HG03196 (cell line): Measurements from ENCODE around the gene LSM12.
A peak's percentile ranks its signal among the peaks of the same experiment; 100 is the strongest.
"Not testable (repeated sequence)": the region's sequence is repeated elsewhere in the genome, so short reads cannot be mapped to it uniquely, and the experiment has no call there.

Experiments used
- ATAC-seq: cut with Tn5 transposase; IDR thresholded peaks from one replicate; pipeline ENCODE4 v1.9.1; 2021; ENCODE audit not compliant: unreplicated experiment

Gene LSM12

GRCh38 chr17:44045486-44045885 lies 21.0 kb downstream of the LSM12 start:
- ATAC-seq = no peak

- ATAC-seq = no peak
These were observed 22.4 kb downstream of the LSM12 start for GRCh38 chr17:44044071-44044470.

- no peak for ATAC-seq
These were observed 23.2 kb downstream of the LSM12 start for GRCh38 chr17:44043272-44043696.

GRCh38 chr17:44039829-44040635 lies 26.4 kb downstream of the LSM12 start:
- ATAC-seq = no peak

- ATAC-seq = no peak
These were observed 27.9 kb downstream of the LSM12 start for GRCh38 chr17:44038604-44039011.

GRCh38 chr17:44037471-44037870 lies 29.0 kb downstream of the LSM12 start:
- ATAC-seq = no peak

- ATAC-seq = not testable (repeated sequence)
These were observed 31.8 kb downstream of the LSM12 start for GRCh38 chr17:44034688-44035087.

- no peak for ATAC-seq
These were observed 32.5 kb downstream of the LSM12 start for GRCh38 chr17:44033861-44034408.

GRCh38 chr17:44030482-44030881 lies 36.0 kb downstream of the LSM12 start:
- ATAC-seq = no peak

GRCh38 chr17:44029736-44030135 lies 36.7 kb downstream of the LSM12 start:
- ATAC-seq = no peak

GRCh38 chr17:44024853-44025252 lies 41.6 kb downstream of the LSM12 start:
- ATAC-seq = no peak

GRCh38 chr17:44024271-44024663 lies 42.2 kb downstream of the LSM12 start:
- no peak for ATAC-seq

GRCh38 chr17:44023545-44024270 lies 42.8 kb downstream of the LSM12 start:
- ATAC-seq = no peak

- no peak for ATAC-seq
These were observed 44.2 kb downstream of the LSM12 start for GRCh38 chr17:44022246-44022645.

- not testable (repeated sequence) for ATAC-seq
These were observed 45.2 kb downstream of the LSM12 start for GRCh38 chr17:44021227-44021626.

- ATAC-seq = peak; percentile 78
These were observed 51.9 kb downstream of the LSM12 start, which contains the start of gene TMEM101 for GRCh38 chr17:44014437-44015172. TMEM101 (minus strand) TSS chr17:44014963; CDS start chr17:44014952, 11 bp downstream.

GRCh38 chr17:44014133-44014436 lies 52.4 kb downstream of the LSM12 start:
- no peak for ATAC-seq

GRCh38 chr17:44012874-44013273 lies 53.6 kb downstream of the LSM12 start:
- no peak for ATAC-seq

GRCh38 chr17:44012391-44012790 lies 54.1 kb downstream of the LSM12 start:
- ATAC-seq = no peak

- ATAC-seq = no peak
These were observed 54.6 kb downstream of the LSM12 start for GRCh38 chr17:44011876-44012275.

- ATAC-seq = no peak
These were observed 55.4 kb downstream of the LSM12 start for GRCh38 chr17:44010966-44011647.
